ENCODE data around the gene LINS1.

GRCh38 chr15:100648951-100649350, 47.0 kb upstream of the LINS1 start:
- TF ChIP-seq, protein P1, sequence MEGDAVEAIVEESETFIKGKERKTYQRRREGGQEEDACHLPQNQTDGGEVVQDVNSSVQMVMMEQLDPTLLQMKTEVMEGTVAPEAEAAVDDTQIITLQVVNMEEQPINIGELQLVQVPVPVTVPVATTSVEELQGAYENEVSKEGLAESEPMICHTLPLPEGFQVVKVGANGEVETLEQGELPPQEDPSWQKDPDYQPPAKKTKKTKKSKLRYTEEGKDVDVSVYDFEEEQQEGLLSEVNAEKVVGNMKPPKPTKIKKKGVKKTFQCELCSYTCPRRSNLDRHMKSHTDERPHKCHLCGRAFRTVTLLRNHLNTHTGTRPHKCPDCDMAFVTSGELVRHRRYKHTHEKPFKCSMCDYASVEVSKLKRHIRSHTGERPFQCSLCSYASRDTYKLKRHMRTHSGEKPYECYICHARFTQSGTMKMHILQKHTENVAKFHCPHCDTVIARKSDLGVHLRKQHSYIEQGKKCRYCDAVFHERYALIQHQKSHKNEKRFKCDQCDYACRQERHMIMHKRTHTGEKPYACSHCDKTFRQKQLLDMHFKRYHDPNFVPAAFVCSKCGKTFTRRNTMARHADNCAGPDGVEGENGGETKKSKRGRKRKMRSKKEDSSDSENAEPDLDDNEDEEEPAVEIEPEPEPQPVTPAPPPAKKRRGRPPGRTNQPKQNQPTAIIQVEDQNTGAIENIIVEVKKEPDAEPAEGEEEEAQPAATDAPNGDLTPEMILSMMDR (optimal IDR thresholded peaks at IDR 0.05 in 1 of 3, IDR thresholded peaks at IDR 0.05 in 1 of 3, conservative IDR thresholded peaks at IDR 0.05 in 1 of 3; ENCODE audit: extremely low read depth in 1 of 3, insufficient read depth in 2 of 3, low read length in 3 of 3), result no peak
- no peak for TF ChIP-seq EZH2 (IDR thresholded peaks at IDR 0.05; ENCODE audit: low read length)

Measured in keratinocyte (primary cell).